Measurements from ENCODE around the gene MSL1. TPM values are rescaled to one million over a fixed set of nuclear protein-coding genes. Genes with fewer than 3 reads are reported as not detected.

MSL1 gene
- total RNA-seq, 3 donors from 2014 or later (not counting 1 experiment from before 2014, with no cell fraction given), result 99.0 to 124 (median 110) TPM

GRCh38 chr17:40178021-40178601, 56.3 kb downstream of the MSL1 start:
- Mint-ChIP-seq H3K9me3 (no peaks in the 10 kb centered on the region), H3K4me3 (peak overlapping the region; percentile 72), H3K4me1 (peaks cover 0 to 10% of the 10 kb centered on the region in 2 donors), H3K27me3 (ENCODE audit: low read depth in 2 of 2) (peaks cover 0 to 4% of the 10 kb centered on the region in 2 donors), H3K36me3 (no peaks in the 10 kb centered on the region), H3K27ac (peak overlapping the region in 1 of 2 donors; percentile 44)
- TF ChIP-seq CTCF (IDR thresholded peaks at IDR 0.05), result no peak
- DNase-seq (no peak), ATAC-seq (no peak)
- Histone ChIP-seq H3K9me3 (ENCODE audit: control insufficient read depth, insufficient read depth, low read length) (no peaks in the 10 kb centered on the region), H3K27ac (ENCODE audit: low read length) (no peak overlapping the region), H3K4me1 (ENCODE audit: control insufficient read depth, insufficient read depth, low read length) (peaks cover 17% of the 10 kb centered on the region), H3K27me3 (ENCODE audit: control insufficient read depth, insufficient read depth, low read length) (peaks cover 2% of the 10 kb centered on the region), H3K36me3 (ENCODE audit: control insufficient read depth, insufficient read depth, low read length) (no peaks in the 10 kb centered on the region), H3K4me3 (ENCODE audit: low read length) (no peak overlapping the region)
- whole genome bisulfite sequencing (ENCODE audit: insufficient coverage), result 36% methylated on average over 43 of the region's 46 CpGs
- intact Hi-C loops (cut with micrococcal nuclease), result no loop called here

GRCh38 chr17:40178660-40179059, 56.9 kb downstream of the MSL1 start:
- no peaks in the 10 kb centered on the region for H3K36me3 ChIP-seq (ENCODE audit: control insufficient read depth, insufficient read depth, low read length)
- no peak overlapping the region for H3K27ac ChIP-seq (ENCODE audit: low read length)
- DNase-seq (no peak), ATAC-seq (no peak)
- H3K4me3 ChIP-seq (ENCODE audit: low read length), result no peak overlapping the region
- H3K27me3 ChIP-seq (ENCODE audit: control insufficient read depth, insufficient read depth, low read length), result peaks cover 2% of the 10 kb centered on the region
- no peak for TF ChIP-seq CTCF (IDR thresholded peaks at IDR 0.05)
- Mint-ChIP-seq H3K36me3 (no peaks in the 10 kb centered on the region), H3K27ac (peak overlapping the region in 1 of 2 donors; percentile 44), H3K27me3 (ENCODE audit: low read depth in 2 of 2) (peaks cover 0 to 4% of the 10 kb centered on the region in 2 donors), H3K9me3 (no peaks in the 10 kb centered on the region), H3K4me3 (peak overlapping the region; percentile 72), H3K4me1 (peaks cover 0 to 10% of the 10 kb centered on the region in 2 donors)
- intact Hi-C loops (cut with micrococcal nuclease), result no loop called here
- H3K9me3 ChIP-seq (ENCODE audit: control insufficient read depth, insufficient read depth, low read length), result no peaks in the 10 kb centered on the region
- 99% methylated on average over 7 of the region's 7 CpGs for WGBS (ENCODE audit: insufficient coverage)
- peaks cover 17% of the 10 kb centered on the region for H3K4me1 ChIP-seq (ENCODE audit: control insufficient read depth, insufficient read depth, low read length)

GRCh38 chr17:40179923-40180659, 58.3 kb downstream of the MSL1 start:
- H3K27ac ChIP-seq (ENCODE audit: low read length), result no peak overlapping the region
- intact Hi-C loops (cut with micrococcal nuclease), result no loop called here
- ATAC-seq (no peak), DNase-seq (no peak)
- H3K27me3 Mint-ChIP-seq (ENCODE audit: low read depth in 2 of 2), result peaks cover 0 to 4% of the 10 kb centered on the region in 2 donors
- H3K36me3 Mint-ChIP-seq, result no peaks in the 10 kb centered on the region
- peaks cover 2% of the 10 kb centered on the region for H3K27me3 ChIP-seq (ENCODE audit: control insufficient read depth, insufficient read depth, low read length)
- H3K9me3 Mint-ChIP-seq, result no peaks in the 10 kb centered on the region
- H3K4me3 Mint-ChIP-seq, result no peak overlapping the region
- no peak for TF ChIP-seq CTCF (IDR thresholded peaks at IDR 0.05)
- no peaks in the 10 kb centered on the region for H3K36me3 ChIP-seq (ENCODE audit: control insufficient read depth, insufficient read depth, low read length)
- H3K4me1 ChIP-seq (ENCODE audit: control insufficient read depth, insufficient read depth, low read length), result peaks cover 17% of the 10 kb centered on the region
- H3K9me3 ChIP-seq (ENCODE audit: control insufficient read depth, insufficient read depth, low read length), result no peaks in the 10 kb centered on the region
- 87% methylated on average over 5 of the region's 6 CpGs for WGBS (ENCODE audit: insufficient coverage)
- peaks cover 0 to 10% of the 10 kb centered on the region in 2 donors for H3K4me1 Mint-ChIP-seq
- H3K27ac Mint-ChIP-seq, result no peak overlapping the region
- no peak overlapping the region for H3K4me3 ChIP-seq (ENCODE audit: low read length)
